ENCODE results near the gene ELMO2. TPM values are rescaled to one million over a fixed set of nuclear protein-coding genes. Genes with fewer than 3 reads are reported as not detected.
A peak's percentile ranks its signal among the peaks of the same experiment; 100 is the strongest.

The ELMO2 gene
- total RNA-seq, 1 experiment from 2014 or later: 51.6 TPM

- H3K9me3 ChIP-seq (replicated peaks): no peaks in the 10 kb centered on the region; the same call in 1 of the 2 replicates
- H3K36me3 ChIP-seq: no peaks in the 10 kb centered on the region
- H3K27ac ChIP-seq: no peak overlapping the region
- peaks cover 29% of the 10 kb centered on the region for H3K27me3 ChIP-seq
- no peak for DNase-seq
- no peaks in the 10 kb centered on the region for H3K4me1 ChIP-seq
- no peak overlapping the region for H3K4me3 ChIP-seq
Observed at GRCh38 chr20:46416839-46417238, 10.4 kb upstream of the ELMO2 start.

GRCh38 chr20:46416421-46416820 lies 10.0 kb upstream of the ELMO2 start:
- Histone ChIP-seq H3K27me3 (peaks cover 24% of the 10 kb centered on the region), H3K4me1 (no peaks in the 10 kb centered on the region), H3K27ac (no peak overlapping the region), H3K4me3 (no peak overlapping the region), H3K9me3 (replicated peaks) (no peaks in the 10 kb centered on the region; the same call in 1 of the 2 replicates), H3K36me3 (no peaks in the 10 kb centered on the region)
- no peak for DNase-seq

GRCh38 chr20:46415773-46416172 lies 9.4 kb upstream of the ELMO2 start:
- Histone ChIP-seq H3K4me1 (peaks cover under 1% of the 10 kb centered on the region), H3K27ac (no peak overlapping the region), H3K27me3 (peaks cover 22% of the 10 kb centered on the region), H3K9me3 (replicated peaks) (no peaks in the 10 kb centered on the region; the same call in 1 of the 2 replicates), H3K36me3 (no peaks in the 10 kb centered on the region), H3K4me3 (no peak overlapping the region)
- no peak for DNase-seq

- H3K4me3 ChIP-seq: no peak overlapping the region
- H3K36me3 ChIP-seq: no peaks in the 10 kb centered on the region
- no peak for DNase-seq
- H3K9me3 ChIP-seq (replicated peaks): no peaks in the 10 kb centered on the region; the same call in 1 of the 2 replicates
- H3K27ac ChIP-seq: no peak overlapping the region
- peaks cover 15% of the 10 kb centered on the region; the same call in 1 of the 2 replicates for H3K27me3 ChIP-seq
- H3K4me1 ChIP-seq: peaks cover 3% of the 10 kb centered on the region
Observed at GRCh38 chr20:46414608-46415007, 8.2 kb upstream of the ELMO2 start.

- H3K4me3 ChIP-seq: no peak overlapping the region
- DNase-seq: no peak
- no peaks in the 10 kb centered on the region; the same call in 1 of the 2 replicates for H3K9me3 ChIP-seq (replicated peaks)
- peaks cover 15% of the 10 kb centered on the region; the same call in 1 of the 2 replicates for H3K27me3 ChIP-seq
- H3K27ac ChIP-seq: no peak overlapping the region
- H3K36me3 ChIP-seq: no peaks in the 10 kb centered on the region
- peaks cover 7% of the 10 kb centered on the region for H3K4me1 ChIP-seq
Observed at GRCh38 chr20:46411637-46412036, 5.2 kb upstream of the ELMO2 start.

GRCh38 chr20:46408281-46408731 lies 1.9 kb upstream of the ELMO2 start:
- DNase-seq: no peak
- Histone ChIP-seq H3K4me1 (peaks cover 10% of the 10 kb centered on the region), H3K4me3 (no peak overlapping the region), H3K27ac (no peak overlapping the region), H3K27me3 (no peaks in the 10 kb centered on the region; the same call in 1 of the 2 replicates), H3K9me3 (replicated peaks) (no peaks in the 10 kb centered on the region), H3K36me3 (no peaks in the 10 kb centered on the region)

- Histone ChIP-seq H3K36me3 (no peaks in the 10 kb centered on the region), H3K27me3 (no peaks in the 10 kb centered on the region), H3K4me1 (peaks cover 10% of the 10 kb centered on the region), H3K4me3 (no peak overlapping the region), H3K9me3 (replicated peaks) (no peaks in the 10 kb centered on the region), H3K27ac (no peak overlapping the region)
- no peak for DNase-seq
Observed at GRCh38 chr20:46407671-46407996, 1.2 kb upstream of the ELMO2 start.

GRCh38 chr20:46406986-46407670 lies 713 bp upstream of the ELMO2 start:
- Histone ChIP-seq H3K4me1 (peaks cover 10% of the 10 kb centered on the region), H3K27me3 (no peaks in the 10 kb centered on the region), H3K4me3 (peak overlapping the region; percentile 94), H3K9me3 (replicated peaks) (no peaks in the 10 kb centered on the region), H3K27ac (no peak overlapping the region), H3K36me3 (no peaks in the 10 kb centered on the region)
- peak; percentile 52 to 68 for DNase-seq

- H3K27me3 ChIP-seq: no peaks in the 10 kb centered on the region
- no peak overlapping the region for H3K27ac ChIP-seq
- H3K4me1 ChIP-seq: peaks cover 15% of the 10 kb centered on the region; the same call in 1 of the 2 replicates
- DNase-seq: no peak
- no peaks in the 10 kb centered on the region for H3K9me3 ChIP-seq (replicated peaks)
- no peak overlapping the region for H3K4me3 ChIP-seq
- peaks cover 9% of the 10 kb centered on the region; the same call in 1 of the 2 replicates for H3K36me3 ChIP-seq
Observed at GRCh38 chr20:46402331-46402811, 4.0 kb downstream of the ELMO2 start.

GRCh38 chr20:46401478-46401860 lies 4.9 kb downstream of the ELMO2 start:
- DNase-seq: no peak
- H3K9me3 ChIP-seq (replicated peaks): no peaks in the 10 kb centered on the region
- H3K4me3 ChIP-seq: no peak overlapping the region
- H3K4me1 ChIP-seq: peaks cover 13% of the 10 kb centered on the region; the same call in 1 of the 2 replicates
- no peaks in the 10 kb centered on the region for H3K27me3 ChIP-seq
- no peak overlapping the region for H3K27ac ChIP-seq
- H3K36me3 ChIP-seq: peaks cover 9% of the 10 kb centered on the region; the same call in 1 of the 2 replicates

GRCh38 chr20:46400828-46401477 lies 5.5 kb downstream of the ELMO2 start:
- DNase-seq: no peak
- H3K27me3 ChIP-seq: no peaks in the 10 kb centered on the region

GRCh38 chr20:46400253-46400652 lies 6.2 kb downstream of the ELMO2 start:
- no peaks in the 10 kb centered on the region for H3K9me3 ChIP-seq (replicated peaks)
- H3K4me1 ChIP-seq: peaks cover 11% of the 10 kb centered on the region; the same call in 1 of the 2 replicates
- H3K36me3 ChIP-seq: peaks cover 9% of the 10 kb centered on the region; the same call in 1 of the 2 replicates
- no peak overlapping the region for H3K27ac ChIP-seq
- no peaks in the 10 kb centered on the region for H3K27me3 ChIP-seq
- H3K4me3 ChIP-seq: no peak overlapping the region
- no peak for DNase-seq

More at GRCh38 chr20:46400828-46401477, 5.5 kb downstream of the ELMO2 start:
- Histone ChIP-seq H3K36me3 (peaks cover 9% of the 10 kb centered on the region; the same call in 1 of the 2 replicates), H3K9me3 (replicated peaks) (no peaks in the 10 kb centered on the region), H3K27ac (no peak overlapping the region), H3K4me1 (peaks cover 13% of the 10 kb centered on the region; the same call in 1 of the 2 replicates), H3K4me3 (no peak overlapping the region)

- Histone ChIP-seq H3K9me3 (replicated peaks) (no peaks in the 10 kb centered on the region), H3K27me3 (no peaks in the 10 kb centered on the region), H3K4me3 (no peak overlapping the region), H3K4me1 (peaks cover 10% of the 10 kb centered on the region; the same call in 1 of the 2 replicates), H3K36me3 (peaks cover 12% of the 10 kb centered on the region; the same call in 1 of the 2 replicates), H3K27ac (no peak overlapping the region)
- no peak for DNase-seq
Observed at GRCh38 chr20:46399401-46399800, 7.0 kb downstream of the ELMO2 start.

- H3K27me3 ChIP-seq: no peaks in the 10 kb centered on the region
- no peak overlapping the region for H3K27ac ChIP-seq
- DNase-seq: no peak
- peaks cover 16% of the 10 kb centered on the region for H3K36me3 ChIP-seq
- peaks cover 10% of the 10 kb centered on the region; the same call in 1 of the 2 replicates for H3K4me1 ChIP-seq
- H3K4me3 ChIP-seq: no peak overlapping the region
- no peaks in the 10 kb centered on the region for H3K9me3 ChIP-seq (replicated peaks)
Observed at GRCh38 chr20:46398963-46399362, 7.5 kb downstream of the ELMO2 start.
